HEK293 (cell line): ENCODE results near the gene KCNMA1.

Experiments used
- CTCF ChIA-PET: fragments of 350-600 bp; formaldehyde crosslinking; extraction: SDS; loops from one replicate; lab custom pipeline; 2021; ENCODE audit warnings: antibody characterized with exemption; lab: Yijun Ruan, JAX
- POLR2A ChIA-PET: fragments of 300-600 bp; formaldehyde crosslinking; extraction: SDS; loops from one replicate; lab custom pipeline; 2020; ENCODE audit warnings: antibody characterized with exemption, inconsistent platforms; lab: Yijun Ruan, JAX
- H3K27ac ChIP-seq: fragments of 200-500 bp; sonication (Bioruptor generic); 2 replicates; pipeline ENCODE4 v1.5.1; 2014; ENCODE audit warnings: low read depth, low read length, control low read depth, inconsistent platforms; ENCODE audit errors: extremely low read depth
- H3K36me3 ChIP-seq, 2 experiments: fragments of 200-500 bp in 1 of 2; sonication (Bioruptor generic) in 1 of 2; 1 replicate in 1 of 2; 2 replicates in 1 of 2; pipeline ENCODE4 v1.5.1; 2014 to 2017; ENCODE audit warnings: inconsistent platforms in 2 of 2, low read length in 2 of 2; ENCODE audit not compliant: control insufficient read depth in 2 of 2, insufficient read depth in 1 of 2
- H3K4me1 ChIP-seq: fragments of 200-500 bp; sonication (Bioruptor generic); 2 replicates; pipeline ENCODE4 v1.5.1; 2014; ENCODE audit warnings: mild to moderate bottlenecking, low read length, inconsistent platforms; ENCODE audit not compliant: control insufficient read depth, insufficient read depth
- H3K4me3 ChIP-seq: 2 replicates; pipeline ENCODE4 v1.5.1; 2011; ENCODE audit warnings: low read depth, mild to moderate bottlenecking, control low read depth, low read length, moderate library complexity
- H3K9me3 ChIP-seq: fragments of 200-500 bp; sonication (Bioruptor generic); 2 replicates; pipeline ENCODE4 v1.5.1; 2014; ENCODE audit warnings: low read depth, low read length, inconsistent platforms; ENCODE audit not compliant: control insufficient read depth, insufficient read depth
- BCL11A ChIP-seq: fragments of 450-650 bp; formaldehyde crosslinking; IDR thresholded peaks from 2 replicates; pipeline ENCODE4 v1.5.1; 2016; ENCODE audit warnings: low read depth, missing biosample characterization, missing genetic modification characterization
- BCL6B ChIP-seq: fragments of 450-650 bp; formaldehyde crosslinking; IDR thresholded peaks from 2 replicates; pipeline ENCODE4 v1.5.1; 2017; ENCODE audit warnings: missing biosample characterization, missing genetic modification characterization
- CTCF ChIP-seq: fragments of 450-650 bp; formaldehyde crosslinking; IDR thresholded peaks from 2 replicates; pipeline ENCODE4 v1.5.1; 2016; ENCODE audit warnings: missing biosample characterization, missing genetic modification characterization
- PBX3 ChIP-seq: sonication (generic); formaldehyde crosslinking; IDR thresholded peaks from 2 replicates; pipeline ENCODE4 v1.8.1; 2022; ENCODE audit warnings: mild to moderate bottlenecking, moderate library complexity, missing genetic modification reagents
- REST ChIP-seq: fragments of 450-650 bp; formaldehyde crosslinking; IDR thresholded peaks from 2 replicates; pipeline ENCODE4 v1.5.1; 2016; ENCODE audit warnings: missing biosample characterization, missing genetic modification characterization
- TCF7L2 ChIP-seq: IDR thresholded peaks from 2 replicates; pipeline ENCODE4 v1.6.1; 2011; ENCODE audit warnings: low read depth, mild to moderate bottlenecking, inconsistent platforms, low read length, moderate library complexity, borderline replicate concordance
- ZNF138 ChIP-seq: fragments of 450-650 bp; formaldehyde crosslinking; IDR thresholded peaks from 2 replicates; pipeline ENCODE4 v1.5.1; 2016; ENCODE audit warnings: missing biosample characterization, missing genetic modification characterization, borderline replicate concordance
- ZNF174 ChIP-seq: fragments of 450-650 bp; formaldehyde crosslinking; IDR thresholded peaks from 2 replicates; pipeline ENCODE4 v1.5.0; 2017; ENCODE audit warnings: missing biosample characterization, mild to moderate bottlenecking, missing genetic modification characterization
- ZNF221 ChIP-seq: fragments of 450-650 bp; formaldehyde crosslinking; IDR thresholded peaks from 2 replicates; pipeline ENCODE4 v1.5.1; 2017; ENCODE audit warnings: missing biosample characterization, missing genetic modification characterization, borderline replicate concordance
- ZNF292 ChIP-seq: fragments of 450-650 bp; formaldehyde crosslinking; IDR thresholded peaks from 2 replicates; pipeline ENCODE4 v1.5.1; 2016; ENCODE audit warnings: low read depth, missing biosample characterization, missing genetic modification characterization, borderline replicate concordance
- ZNF311 ChIP-seq: fragments of 450-650 bp; formaldehyde crosslinking; IDR thresholded peaks from 2 replicates; pipeline ENCODE4 v1.5.1; 2017; ENCODE audit warnings: missing biosample characterization, missing genetic modification characterization, borderline replicate concordance
- ZNF433 ChIP-seq: fragments of 450-650 bp; formaldehyde crosslinking; IDR thresholded peaks from 2 replicates; pipeline ENCODE4 v1.5.1; 2016; ENCODE audit warnings: missing biosample characterization, missing genetic modification characterization, low read depth
- ZNF521 ChIP-seq: fragments of 450-650 bp; formaldehyde crosslinking; IDR thresholded peaks from 2 replicates; pipeline ENCODE4 v1.5.1; 2017; ENCODE audit warnings: missing biosample characterization, mild to moderate bottlenecking, missing genetic modification characterization
- ZNF530 ChIP-seq: fragments of 450-650 bp; formaldehyde crosslinking; IDR thresholded peaks from 2 replicates; pipeline ENCODE4 v1.5.1; 2016; ENCODE audit warnings: low read depth, missing biosample characterization, missing genetic modification characterization
- ZNF629 ChIP-seq: fragments of 450-650 bp; formaldehyde crosslinking; IDR thresholded peaks from 2 replicates; pipeline ENCODE4 v1.5.1; 2017; ENCODE audit warnings: missing biosample characterization, missing genetic modification characterization
- ZNF776 ChIP-seq: fragments of 450-650 bp; formaldehyde crosslinking; IDR thresholded peaks from 2 replicates; pipeline ENCODE4 v1.5.0; 2017; ENCODE audit warnings: missing biosample characterization, missing genetic modification characterization, borderline replicate concordance
- ZSCAN4 ChIP-seq: fragments of 450-650 bp; formaldehyde crosslinking; IDR thresholded peaks from 2 replicates; pipeline ENCODE4 v1.5.1; 2017; ENCODE audit warnings: missing biosample characterization, missing genetic modification characterization
- ZSCAN5A ChIP-seq: fragments of 450-650 bp; formaldehyde crosslinking; IDR thresholded peaks from 2 replicates; pipeline ENCODE4 v1.5.1; 2016; ENCODE audit warnings: missing biosample characterization, missing genetic modification characterization
- TF ChIP-seq, protein P1 (sequence below): fragments of 450-650 bp; formaldehyde crosslinking; IDR thresholded peaks from 2 replicates; pipeline ENCODE4 v1.5.1; 2017; ENCODE audit warnings: missing biosample characterization, missing genetic modification characterization

The KCNMA1 gene

GRCh38 chr10:77027141-77027540 lies 610.5 kb downstream of the KCNMA1 start:
- POLR2A ChIA-PET = no interaction called here
- TF ChIP-seq ZNF433 (tag by site-specific recombination) = no peak
- TF ChIP-seq PBX3 (CRISPR knock-in tag) = no peak
- no peak for TF ChIP-seq ZNF221 (tag by site-specific recombination)
- no peak for TF ChIP-seq ZNF311 (tag by site-specific recombination)
- TF ChIP-seq ZSCAN4 (tag by site-specific recombination) = no peak
- TF ChIP-seq ZNF530 (tag by site-specific recombination) = no peak
- no peak for TF ChIP-seq BCL11A (tag by site-specific recombination)
- TF ChIP-seq ZNF521 (tag by site-specific recombination) = no peak
- no peak for TF ChIP-seq BCL6B
- TF ChIP-seq ZNF776 = no peak
- no peak for TF ChIP-seq ZSCAN5A (tag by site-specific recombination)
- TF ChIP-seq CTCF (tag by site-specific recombination) = no peak
- TF ChIP-seq, protein P1, sequence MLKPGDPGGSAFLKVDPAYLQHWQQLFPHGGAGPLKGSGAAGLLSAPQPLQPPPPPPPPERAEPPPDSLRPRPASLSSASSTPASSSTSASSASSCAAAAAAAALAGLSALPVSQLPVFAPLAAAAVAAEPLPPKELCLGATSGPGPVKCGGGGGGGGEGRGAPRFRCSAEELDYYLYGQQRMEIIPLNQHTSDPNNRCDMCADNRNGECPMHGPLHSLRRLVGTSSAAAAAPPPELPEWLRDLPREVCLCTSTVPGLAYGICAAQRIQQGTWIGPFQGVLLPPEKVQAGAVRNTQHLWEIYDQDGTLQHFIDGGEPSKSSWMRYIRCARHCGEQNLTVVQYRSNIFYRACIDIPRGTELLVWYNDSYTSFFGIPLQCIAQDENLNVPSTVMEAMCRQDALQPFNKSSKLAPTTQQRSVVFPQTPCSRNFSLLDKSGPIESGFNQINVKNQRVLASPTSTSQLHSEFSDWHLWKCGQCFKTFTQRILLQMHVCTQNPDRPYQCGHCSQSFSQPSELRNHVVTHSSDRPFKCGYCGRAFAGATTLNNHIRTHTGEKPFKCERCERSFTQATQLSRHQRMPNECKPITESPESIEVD = no peak
- TF ChIP-seq, all 188 proteins: peak for 0
- Histone ChIP-seq H3K36me3 (no peaks in the 10 kb centered on the region), H3K4me1 (no peaks in the 10 kb centered on the region), H3K4me3 (no peak overlapping the region), H3K9me3 (no peaks in the 10 kb centered on the region), H3K27ac (no peak overlapping the region)
- CTCF ChIA-PET = interaction anchor here (1.9 to 2.4 kb wide), 2 partner anchors 10 to 21 kb away, joined by 5 read pairs; no protein-coding TSS in a partner anchor

DNA sequence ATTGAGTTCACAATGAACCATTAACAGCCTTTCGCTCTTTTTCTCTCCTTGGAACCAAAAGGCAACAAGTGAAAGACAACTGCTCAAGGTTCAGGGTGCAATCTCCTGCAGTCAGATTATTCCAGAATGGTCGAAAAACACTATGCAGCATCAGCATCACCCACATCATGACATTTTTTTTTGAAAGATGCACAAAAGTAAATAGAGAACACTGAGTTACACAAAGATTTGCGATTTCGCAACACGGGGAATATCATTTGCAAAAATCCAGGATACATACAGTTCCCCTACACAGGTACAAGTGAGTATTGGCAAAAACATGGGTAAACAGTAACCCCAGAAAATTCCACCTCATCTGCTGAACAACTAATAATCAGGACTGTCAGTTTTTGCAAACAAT lies 611.5 kb downstream of the KCNMA1 start:
- Histone ChIP-seq H3K4me1 (no peaks in the 10 kb centered on the region), H3K9me3 (no peaks in the 10 kb centered on the region), H3K36me3 (no peaks in the 10 kb centered on the region), H3K27ac (no peak overlapping the region), H3K4me3 (no peak overlapping the region)
- ChIA-PET CTCF (no interaction called here), POLR2A (no interaction called here)
- TF ChIP-seq ZNF174 (tag by site-specific recombination) = no peak
- TF ChIP-seq ZNF629 (tag by site-specific recombination) = no peak
- no peak for TF ChIP-seq ZNF138
- no peak for TF ChIP-seq TCF7L2
- no peak for TF ChIP-seq ZNF292 (tag by site-specific recombination)
- TF ChIP-seq PBX3 (CRISPR knock-in tag) = no peak
- TF ChIP-seq BCL6B = no peak
- TF ChIP-seq REST (tag by site-specific recombination) = no peak
